A673 (cell line): Measurements from ENCODE around the gene CEP78. TPM values are rescaled to one million over a fixed set of nuclear protein-coding genes. Genes with fewer than 3 reads are reported as not detected.

ENCODE experiments used
- BruUV-seq: library from RNA; stranded (reverse); fragments of 400-500 nt; replicated peaks from 2 replicates; lab custom pipeline; 2021; lab: Mats Ljungman, UMichigan
- CTCF ChIA-PET: fragments of 300-600 bp; sonication (Branson Sonifier 250); formaldehyde crosslinking; loops from one replicate; lab custom pipeline; 2022; ENCODE audit warnings: antibody characterized with exemption; lab: Charles Lee
- POLR2A ChIA-PET: fragments of 300-600 bp; sonication (Branson Sonifier 250); formaldehyde crosslinking; loops from one replicate; lab custom pipeline; 2022; ENCODE audit warnings: antibody characterized with exemption; ENCODE audit not compliant: low non-redundant PET; lab: Charles Lee
- DNase-seq: peaks from one replicate; pipeline ENCODE4 v3.0.0-alpha.2; 2015; ENCODE audit warnings: low spot score
- H3K27ac ChIP-seq: fragments of 200-600 bp; sonication (generic); 2 replicates; pipeline ENCODE4 v1.5.1; 2016; ENCODE audit warnings: mixed run types, low read depth, mild to moderate bottlenecking, mixed read lengths, antibody characterized with exemption, low read length; ENCODE audit not compliant: poor library complexity, severe bottlenecking
- H3K27me3 ChIP-seq: fragments of 200-600 bp; sonication (generic); replicated peaks from 2 replicates; pipeline ENCODE4 v1.6.1; 2017; ENCODE audit warnings: mixed run types, low read depth, mild to moderate bottlenecking, mixed read lengths, antibody characterized with exemption, low read length; ENCODE audit not compliant: insufficient read depth, poor library complexity
- H3K36me3 ChIP-seq: fragments of 200-600 bp; sonication (generic); 2 replicates; pipeline ENCODE4 v1.6.1; 2016; ENCODE audit warnings: mixed run types, mild to moderate bottlenecking, mixed read lengths, antibody characterized with exemption, low read length; ENCODE audit not compliant: insufficient read depth, poor library complexity, severe bottlenecking
- H3K4me1 ChIP-seq: fragments of 200-600 bp; sonication (generic); 2 replicates; pipeline ENCODE4 v1.6.1; 2017; ENCODE audit warnings: mixed run types, mild to moderate bottlenecking, mixed read lengths, antibody characterized with exemption, low read length; ENCODE audit not compliant: insufficient read depth, poor library complexity, severe bottlenecking
- H3K4me3 ChIP-seq: fragments of 200-600 bp; sonication (generic); 2 replicates; pipeline ENCODE4 v1.5.1; 2016; ENCODE audit warnings: low read depth, mixed run types, mild to moderate bottlenecking, mixed read lengths, low read length; ENCODE audit not compliant: poor library complexity, severe bottlenecking
- H3K9me3 ChIP-seq: fragments of 200-600 bp; sonication (generic); 2 replicates; pipeline ENCODE4 v1.6.1; 2016; ENCODE audit warnings: mixed run types, low read depth, mild to moderate bottlenecking, mixed read lengths, antibody characterized with exemption, low read length; ENCODE audit not compliant: poor library complexity, severe bottlenecking
- EZH2 ChIP-seq: fragments of 200-600 bp; sonication (generic); IDR thresholded peaks from 2 replicates; pipeline ENCODE4 v1.6.1; 2017; ENCODE audit warnings: borderline replicate concordance, low read depth, mild to moderate bottlenecking, mixed read lengths, antibody characterized with exemption, low read length; ENCODE audit not compliant: poor library complexity, severe bottlenecking
- intact Hi-C: fragments of 100-400 bp; cut with micrococcal nuclease; formaldehyde crosslinking; loops from one replicate; pipeline ENCODE4 v1.10.0; 2022; ENCODE audit not compliant: unreplicated experiment
- total RNA-seq: library from RNA; stranded (reverse); gene quantifications from 2 replicates; pipeline ENCODE4 v1.2.3, GENCODE V29; 2021
- TF ChIP-seq, protein P1 (sequence below): fragments of 300-800, 200-600 bp; sonication (generic); conservative IDR thresholded peaks from 2 replicates; pipeline ENCODE4 v1.5.1; 2017; ENCODE audit warnings: low read depth, mild to moderate bottlenecking, antibody characterized with exemption, low read length, moderate library complexity, mixed read lengths

The CEP78 gene
- total RNA-seq, 1 experiment from 2014 or later: 65.9 TPM

DNA sequence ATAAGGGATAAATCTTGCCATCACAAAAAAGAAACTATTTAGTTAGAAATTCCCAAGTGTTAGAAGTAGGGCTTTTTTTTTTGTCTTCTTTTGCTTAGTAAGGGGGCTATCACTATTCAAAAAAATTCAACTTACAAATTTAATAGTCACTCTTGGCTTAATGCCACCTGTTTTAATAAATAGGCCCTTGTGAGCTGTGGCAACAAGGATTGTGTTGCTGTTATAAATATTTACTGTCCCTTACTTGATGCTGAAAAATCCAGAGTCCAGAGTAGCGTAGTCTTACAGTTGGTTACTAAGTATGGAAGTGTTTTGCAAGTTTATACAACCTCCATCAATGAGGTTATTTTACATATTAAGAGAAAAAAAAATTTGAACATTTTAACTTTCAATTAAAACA is 21.4 kb upstream of the CEP78 start:
- Histone ChIP-seq H3K4me1 (no peaks in the 10 kb centered on the region), H3K27me3 (no peaks in the 10 kb centered on the region), H3K36me3 (no peaks in the 10 kb centered on the region), H3K27ac (no peak overlapping the region), H3K9me3 (no peaks in the 10 kb centered on the region), H3K4me3 (no peak overlapping the region)
- TF ChIP-seq, protein P1, sequence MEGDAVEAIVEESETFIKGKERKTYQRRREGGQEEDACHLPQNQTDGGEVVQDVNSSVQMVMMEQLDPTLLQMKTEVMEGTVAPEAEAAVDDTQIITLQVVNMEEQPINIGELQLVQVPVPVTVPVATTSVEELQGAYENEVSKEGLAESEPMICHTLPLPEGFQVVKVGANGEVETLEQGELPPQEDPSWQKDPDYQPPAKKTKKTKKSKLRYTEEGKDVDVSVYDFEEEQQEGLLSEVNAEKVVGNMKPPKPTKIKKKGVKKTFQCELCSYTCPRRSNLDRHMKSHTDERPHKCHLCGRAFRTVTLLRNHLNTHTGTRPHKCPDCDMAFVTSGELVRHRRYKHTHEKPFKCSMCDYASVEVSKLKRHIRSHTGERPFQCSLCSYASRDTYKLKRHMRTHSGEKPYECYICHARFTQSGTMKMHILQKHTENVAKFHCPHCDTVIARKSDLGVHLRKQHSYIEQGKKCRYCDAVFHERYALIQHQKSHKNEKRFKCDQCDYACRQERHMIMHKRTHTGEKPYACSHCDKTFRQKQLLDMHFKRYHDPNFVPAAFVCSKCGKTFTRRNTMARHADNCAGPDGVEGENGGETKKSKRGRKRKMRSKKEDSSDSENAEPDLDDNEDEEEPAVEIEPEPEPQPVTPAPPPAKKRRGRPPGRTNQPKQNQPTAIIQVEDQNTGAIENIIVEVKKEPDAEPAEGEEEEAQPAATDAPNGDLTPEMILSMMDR: no peak
- no peak for TF ChIP-seq EZH2
- no TSS peak for BruUV-seq
- POLR2A ChIA-PET: no interaction called here
- intact Hi-C loops: no loop called here
- DNase-seq: no peak
- CTCF ChIA-PET: interaction anchor here (0.7 kb wide), 1 partner anchor 725 kb away, joined by 3 read pairs; no protein-coding TSS in a partner anchor

DNA sequence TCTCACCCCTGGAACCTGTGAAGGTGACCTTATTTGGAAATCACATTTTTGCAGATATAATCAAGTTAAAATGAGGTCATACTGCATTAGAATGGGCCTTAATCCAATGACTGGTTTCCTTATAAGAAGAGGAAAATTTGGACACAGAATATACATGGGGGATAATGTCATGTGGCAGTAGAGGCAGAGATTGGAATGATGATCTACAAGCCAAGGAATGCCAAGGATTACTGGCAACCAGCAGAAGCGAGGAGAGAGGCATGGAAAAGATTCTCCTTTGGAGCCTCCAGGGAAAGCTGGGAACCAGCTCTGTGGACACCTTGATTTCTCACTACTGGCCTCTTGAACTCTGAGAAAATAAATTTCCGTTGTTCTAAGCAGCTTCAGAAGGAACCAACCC is 20.2 kb upstream of the CEP78 start:
- CTCF ChIA-PET: no interaction called here
- no peak for DNase-seq
- intact Hi-C loops: no loop called here

DNA sequence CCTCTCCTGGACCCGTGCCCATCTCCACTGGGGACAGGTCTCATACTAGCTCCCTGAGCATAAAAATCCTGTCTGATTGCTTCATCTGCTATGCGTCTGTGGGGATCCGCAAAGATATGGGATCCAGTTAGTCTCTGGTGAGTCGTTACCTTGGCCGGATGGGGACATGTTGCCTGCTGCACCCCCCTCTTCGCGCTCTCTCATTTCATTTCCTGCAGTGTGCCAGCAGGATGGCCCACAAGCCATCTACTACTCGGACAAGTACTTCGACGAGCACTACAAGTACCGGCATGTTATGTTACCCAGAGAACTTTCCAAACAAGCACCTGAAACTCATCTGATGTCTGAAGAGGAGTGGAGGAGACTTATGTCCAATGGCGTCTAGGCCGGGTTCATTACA is 17.0 kb upstream of the CEP78 start:
- ChIA-PET CTCF (no interaction called here), POLR2A (no interaction called here)
- no peak for TF ChIP-seq EZH2
- TF ChIP-seq, protein P1: no peak
- Histone ChIP-seq H3K27me3 (no peaks in the 10 kb centered on the region), H3K36me3 (no peaks in the 10 kb centered on the region), H3K27ac (no peak overlapping the region), H3K4me1 (no peaks in the 10 kb centered on the region), H3K4me3 (no peak overlapping the region), H3K9me3 (no peaks in the 10 kb centered on the region)
- DNase-seq: no peak
- intact Hi-C loops: no loop called here
- no TSS peak for BruUV-seq

More for the DNA sequence above, 20.2 kb upstream of the CEP78 start:
- H3K27me3 ChIP-seq: no peaks in the 10 kb centered on the region
- POLR2A ChIA-PET: no interaction called here
- no peaks in the 10 kb centered on the region for H3K4me1 ChIP-seq
- no peaks in the 10 kb centered on the region for H3K36me3 ChIP-seq
- no peak overlapping the region for H3K27ac ChIP-seq
- H3K4me3 ChIP-seq: no peak overlapping the region
- TF ChIP-seq, protein P1: no peak
- TF ChIP-seq EZH2: no peak
- H3K9me3 ChIP-seq: no peaks in the 10 kb centered on the region
- BruUV-seq: no TSS peak
